HEK293 (cell line): ENCODE measurements around the gene ASPSCR1.

Experiments used
- CTCF ChIA-PET: fragments of 350-600 bp; formaldehyde crosslinking; extraction: SDS; loops from one replicate; lab custom pipeline; 2021; ENCODE audit warnings: antibody characterized with exemption; lab: Yijun Ruan, JAX
- POLR2A ChIA-PET: fragments of 300-600 bp; formaldehyde crosslinking; extraction: SDS; loops from one replicate; lab custom pipeline; 2020; ENCODE audit warnings: antibody characterized with exemption, inconsistent platforms; lab: Yijun Ruan, JAX
- H3K27ac ChIP-seq: fragments of 200-500 bp; sonication (Bioruptor generic); 2 replicates; pipeline ENCODE4 v1.5.1; 2014; ENCODE audit warnings: low read depth, low read length, control low read depth, inconsistent platforms; ENCODE audit errors: extremely low read depth
- H3K36me3 ChIP-seq, 2 experiments: fragments of 200-500 bp in 1 of 2; sonication (Bioruptor generic) in 1 of 2; 1 replicate in 1 of 2; 2 replicates in 1 of 2; pipeline ENCODE4 v1.5.1; 2014 to 2017; ENCODE audit warnings: inconsistent platforms in 2 of 2, low read length in 2 of 2; ENCODE audit not compliant: control insufficient read depth in 2 of 2, insufficient read depth in 1 of 2
- H3K4me1 ChIP-seq: fragments of 200-500 bp; sonication (Bioruptor generic); 2 replicates; pipeline ENCODE4 v1.5.1; 2014; ENCODE audit warnings: mild to moderate bottlenecking, low read length, inconsistent platforms; ENCODE audit not compliant: control insufficient read depth, insufficient read depth
- H3K4me3 ChIP-seq: 2 replicates; pipeline ENCODE4 v1.5.1; 2011; ENCODE audit warnings: low read depth, mild to moderate bottlenecking, control low read depth, low read length, moderate library complexity
- H3K9me3 ChIP-seq: fragments of 200-500 bp; sonication (Bioruptor generic); 2 replicates; pipeline ENCODE4 v1.5.1; 2014; ENCODE audit warnings: low read depth, low read length, inconsistent platforms; ENCODE audit not compliant: control insufficient read depth, insufficient read depth
- BCL11B ChIP-seq: fragments of 450-650 bp; formaldehyde crosslinking; IDR thresholded peaks from 2 replicates; pipeline ENCODE4 v1.5.1; 2016; ENCODE audit warnings: low read depth, missing biosample characterization, missing genetic modification characterization
- EGR2 ChIP-seq: fragments of 450-650 bp; formaldehyde crosslinking; IDR thresholded peaks from 2 replicates; pipeline ENCODE4 v1.5.1; 2016; ENCODE audit warnings: low read depth, missing biosample characterization, missing genetic modification characterization
- GLIS1 ChIP-seq: fragments of 450-650 bp; formaldehyde crosslinking; IDR thresholded peaks from 2 replicates; pipeline ENCODE4 v1.5.1; 2016; ENCODE audit warnings: missing biosample characterization, missing genetic modification characterization
- GLIS2 ChIP-seq: fragments of 450-650 bp; formaldehyde crosslinking; IDR thresholded peaks from 2 replicates; pipeline ENCODE4 v1.5.1; 2016; ENCODE audit warnings: missing biosample characterization, missing genetic modification characterization
- HOXC10 ChIP-seq: sonication (generic); formaldehyde crosslinking; IDR thresholded peaks from 2 replicates; pipeline ENCODE4 v1.8.1; 2023; ENCODE audit warnings: mild to moderate bottlenecking, missing genetic modification reagents
- INSM2 ChIP-seq: fragments of 450-650 bp; formaldehyde crosslinking; IDR thresholded peaks from 2 replicates; pipeline ENCODE4 v1.5.1; 2016; ENCODE audit warnings: missing biosample characterization, missing genetic modification characterization
- KLF1 ChIP-seq: fragments of 450-650 bp; formaldehyde crosslinking; IDR thresholded peaks from 2 replicates; pipeline ENCODE4 v1.5.1; 2016; ENCODE audit warnings: missing biosample characterization, missing genetic modification characterization
- KLF10 ChIP-seq: fragments of 450-650 bp; IDR thresholded peaks from 2 replicates; pipeline ENCODE4 v1.5.1; 2018; ENCODE audit warnings: missing biosample characterization, mild to moderate bottlenecking, missing genetic modification characterization
- KLF17 ChIP-seq: fragments of 450-650 bp; formaldehyde crosslinking; IDR thresholded peaks from 2 replicates; pipeline ENCODE4 v1.5.1; 2016; ENCODE audit warnings: missing biosample characterization, missing genetic modification characterization
- OVOL3 ChIP-seq: fragments of 450-650 bp; formaldehyde crosslinking; IDR thresholded peaks from 2 replicates; pipeline ENCODE4 v1.5.1; 2016; ENCODE audit warnings: missing biosample characterization, missing genetic modification characterization
- PATZ1 ChIP-seq: fragments of 450-650 bp; formaldehyde crosslinking; IDR thresholded peaks from 2 replicates; pipeline ENCODE4 v1.5.1; 2016; ENCODE audit warnings: missing biosample characterization, missing genetic modification characterization
- SP7 ChIP-seq: fragments of 450-650 bp; formaldehyde crosslinking; IDR thresholded peaks from 2 replicates; pipeline ENCODE4 v1.5.1; 2016; ENCODE audit warnings: missing biosample characterization, missing genetic modification characterization
- ZBTB44 ChIP-seq: fragments of 450-650 bp; IDR thresholded peaks from 2 replicates; pipeline ENCODE4 v1.5.1; 2018; ENCODE audit warnings: missing biosample characterization, mild to moderate bottlenecking, missing genetic modification characterization
- ZFHX2 ChIP-seq: fragments of 450-650 bp; formaldehyde crosslinking; conservative IDR thresholded peaks from 2 replicates; pipeline ENCODE4 v1.5.1; 2016; ENCODE audit warnings: missing biosample characterization, missing genetic modification characterization
- ZFP37 ChIP-seq: fragments of 450-650 bp; formaldehyde crosslinking; IDR thresholded peaks from 2 replicates; pipeline ENCODE4 v1.5.1; 2016; ENCODE audit warnings: missing biosample characterization, missing genetic modification characterization
- ZFP69B ChIP-seq: fragments of 450-650 bp; formaldehyde crosslinking; IDR thresholded peaks from 2 replicates; pipeline ENCODE4 v1.5.1; 2016; ENCODE audit warnings: missing biosample characterization, missing genetic modification characterization
- ZIC2 ChIP-seq: fragments of 450-650 bp; formaldehyde crosslinking; IDR thresholded peaks from 2 replicates; pipeline ENCODE4 v1.5.1; 2016; ENCODE audit warnings: missing biosample characterization, missing genetic modification characterization
- ZNF10 ChIP-seq: fragments of 450-650 bp; formaldehyde crosslinking; IDR thresholded peaks from 2 replicates; pipeline ENCODE4 v1.5.1; 2017; ENCODE audit warnings: missing biosample characterization, missing genetic modification characterization
- ZNF138 ChIP-seq: fragments of 450-650 bp; formaldehyde crosslinking; IDR thresholded peaks from 2 replicates; pipeline ENCODE4 v1.5.1; 2016; ENCODE audit warnings: missing biosample characterization, missing genetic modification characterization, borderline replicate concordance
- ZNF146 ChIP-seq: fragments of 450-650 bp; formaldehyde crosslinking; IDR thresholded peaks from 2 replicates; pipeline ENCODE4 v1.5.1; 2016; ENCODE audit warnings: missing biosample characterization, missing genetic modification characterization
- ZNF239 ChIP-seq: fragments of 450-650 bp; formaldehyde crosslinking; IDR thresholded peaks from 2 replicates; pipeline ENCODE4 v1.5.1; 2016; ENCODE audit warnings: missing biosample characterization, missing genetic modification characterization
- ZNF248 ChIP-seq: fragments of 450-650 bp; formaldehyde crosslinking; IDR thresholded peaks from 2 replicates; pipeline ENCODE4 v1.5.1; 2017; ENCODE audit warnings: missing biosample characterization, missing genetic modification characterization
- ZNF292 ChIP-seq: fragments of 450-650 bp; formaldehyde crosslinking; IDR thresholded peaks from 2 replicates; pipeline ENCODE4 v1.5.1; 2016; ENCODE audit warnings: low read depth, missing biosample characterization, missing genetic modification characterization, borderline replicate concordance
- ZNF311 ChIP-seq: fragments of 450-650 bp; formaldehyde crosslinking; IDR thresholded peaks from 2 replicates; pipeline ENCODE4 v1.5.1; 2017; ENCODE audit warnings: missing biosample characterization, missing genetic modification characterization, borderline replicate concordance
- ZNF335 ChIP-seq: fragments of 450-650 bp; formaldehyde crosslinking; conservative IDR thresholded peaks from 2 replicates; pipeline ENCODE4 v1.5.1; 2016; ENCODE audit warnings: missing biosample characterization, missing genetic modification characterization
- ZNF544 ChIP-seq: fragments of 450-650 bp; formaldehyde crosslinking; IDR thresholded peaks from 2 replicates; pipeline ENCODE4 v1.5.0; 2017; ENCODE audit warnings: missing biosample characterization, missing genetic modification characterization
- ZNF549 ChIP-seq: fragments of 450-650 bp; IDR thresholded peaks from 2 replicates; pipeline ENCODE4 v1.5.1; 2018; ENCODE audit warnings: missing biosample characterization, missing genetic modification characterization, mild to moderate bottlenecking, inconsistent platforms, moderate library complexity
- ZNF585B ChIP-seq: fragments of 450-650 bp; formaldehyde crosslinking; IDR thresholded peaks from 2 replicates; pipeline ENCODE4 v1.5.1; 2016; ENCODE audit warnings: missing biosample characterization, missing genetic modification characterization
- ZSCAN18 ChIP-seq: fragments of 450-650 bp; formaldehyde crosslinking; IDR thresholded peaks from 2 replicates; pipeline ENCODE4 v1.5.1; 2016; ENCODE audit warnings: missing biosample characterization, missing genetic modification characterization

Gene ASPSCR1

GRCh38 chr17:81983639-81984373, 6.4 kb downstream of the ASPSCR1 start (continued):
- TF ChIP-seq ZSCAN18, result no peak

DNA sequence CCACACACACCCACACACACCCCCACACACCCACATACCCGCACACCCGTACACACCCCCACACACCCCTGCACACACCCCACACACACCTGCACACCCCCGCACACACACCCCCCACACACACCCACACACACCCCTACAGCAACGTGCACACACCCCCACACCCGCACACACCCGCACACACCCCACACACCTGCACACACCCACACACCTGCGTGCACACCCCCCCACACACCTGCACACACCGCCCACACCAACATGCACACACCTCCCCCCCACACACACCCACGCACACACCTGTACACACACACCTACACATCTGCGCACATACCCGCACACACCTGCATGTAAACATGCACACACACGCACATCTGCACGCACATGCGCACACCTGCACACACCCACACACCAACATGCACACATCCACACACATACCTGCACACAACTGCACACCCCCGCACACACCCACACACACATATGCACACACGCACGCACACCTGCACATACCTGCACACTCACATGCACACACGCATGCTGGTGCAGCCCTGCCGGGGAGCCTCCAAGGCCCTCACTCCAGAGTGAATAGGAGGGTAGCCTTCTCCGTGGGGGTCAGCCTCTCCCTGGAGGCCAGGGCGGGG, 7.5 kb downstream of the ASPSCR1 start:
- Histone ChIP-seq H3K4me3 (no peak overlapping the region), H3K9me3 (no peaks in the 10 kb centered on the region), H3K27ac (no peak overlapping the region), H3K4me1 (peaks cover 5% of the 10 kb centered on the region), H3K36me3 (peaks cover 9 to 52% of the 10 kb centered on the region in 2 experiments; a peak in 2 of 3 replicates)
- ChIA-PET POLR2A (interaction anchor here (0.6 to 1.2 kb wide), 4 partner anchors 12 to 35 kb away, joined by 4 to 6 read pairs (median 4); partner anchors contain the start of gene NOTUM), CTCF (interaction anchor here (0.5 kb wide), 1 partner anchor 644 kb away, joined by 5 read pairs; no protein-coding TSS in a partner anchor)
- no peak for TF ChIP-seq SP7 (tag by site-specific recombination)
- TF ChIP-seq KLF1 (tag by site-specific recombination), result peak; percentile 94
- TF ChIP-seq ZNF549 (tag by site-specific recombination), result no peak
- TF ChIP-seq GLIS1, result peak; percentile 74
- TF ChIP-seq BCL11B (tag by site-specific recombination), result no peak
- TF ChIP-seq ZNF248 (tag by site-specific recombination), result no peak
- TF ChIP-seq ZNF335 (tag by site-specific recombination), result no peak
- TF ChIP-seq ZFHX2, result peak; percentile 100
- peak; percentile 57; the same call in 1 of the 2 replicates for TF ChIP-seq INSM2 (tag by site-specific recombination)
- TF ChIP-seq KLF10 (tag by site-specific recombination), result peak; percentile 70
- TF ChIP-seq OVOL3 (tag by site-specific recombination), result no peak
- TF ChIP-seq ZBTB44, result no peak
- no peak for TF ChIP-seq ZFP37 (tag by site-specific recombination)
- TF ChIP-seq ZFP69B (tag by site-specific recombination), result no peak
- peak; percentile 42; the same call in 1 of the 2 replicates for TF ChIP-seq KLF17 (tag by site-specific recombination)
- TF ChIP-seq ZNF10 (tag by site-specific recombination), result no peak
- no peak for TF ChIP-seq ZNF544
- no peak for TF ChIP-seq ZNF138 (tag by site-specific recombination)
- TF ChIP-seq EGR2, result peak; percentile 100
- no peak for TF ChIP-seq GLIS2 (tag by site-specific recombination)
- TF ChIP-seq ZIC2, result no peak
- no peak for TF ChIP-seq ZNF239 (tag by site-specific recombination)
- TF ChIP-seq HOXC10, result no peak
- TF ChIP-seq ZNF311, result no peak
- peak; percentile 17; the same call in 1 of the 2 replicates for TF ChIP-seq PATZ1 (tag by site-specific recombination)
- TF ChIP-seq ZNF146 (tag by site-specific recombination), result no peak
- TF ChIP-seq ZNF292 (tag by site-specific recombination), result no peak
- no peak for TF ChIP-seq ZNF585B (tag by site-specific recombination)
